Sigmoid colon (tissue), 7 donors: Measurements from ENCODE around the gene LRRC56. TPM values are rescaled to one million over a fixed set of nuclear protein-coding genes. Genes with fewer than 3 reads are reported as not detected.
A peak's percentile ranks its signal among the peaks of the same experiment; 100 is the strongest.
"Not testable (repeated sequence)": the region's sequence is repeated elsewhere in the genome, so short reads cannot be mapped to it uniquely, and the experiment has no call there.

Experiments
- DNase-seq: peaks from one replicate; pipeline ENCODE4 v3.0.0-alpha.2; 2019
- H3K27ac ChIP-seq, 4 donors: fragments of 200-600 bp; sonication (generic); one replicate each; pipeline ENCODE4 v1.5.1; 2016 to 2019; ENCODE audit warnings: mild to moderate bottlenecking in 1 of 4
- H3K27me3 ChIP-seq, 3 donors: fragments of 200-600 bp; sonication (generic); one replicate each; pipeline ENCODE4 v1.5.1; 2019; ENCODE audit warnings: mild to moderate bottlenecking in 1 of 3
- H3K36me3 ChIP-seq, 4 donors: fragments of 200-600 bp; sonication (generic); one replicate each; pipeline ENCODE4 v1.5.1; 2016 to 2019
- H3K4me1 ChIP-seq, 4 donors: fragments of 200-600 bp; sonication (generic); one replicate each; pipeline ENCODE4 v1.5.1; 2017 to 2019
- H3K4me3 ChIP-seq, 4 donors: fragments of 200-600 bp; sonication (generic); one replicate each; pipeline ENCODE4 v1.5.1; 2017 to 2019; ENCODE audit warnings: mild to moderate bottlenecking in 2 of 4, moderate library complexity in 1 of 4
- H3K9me3 ChIP-seq, 4 donors: fragments of 200-600 bp in 3 of 4; sonication (generic) in 3 of 4; one replicate each; pipeline versions ENCODE4 v1.5.1 to v1.6.1; 2013 to 2019
- CTCF ChIP-seq, 4 experiments: fragments of 450-650 bp in 3 of 4; fragments of 200-600 bp in 1 of 4; IDR thresholded peaks; one replicate each; pipeline ENCODE4 v1.5.1; 2016 to 2019; ENCODE audit warnings: antibody characterized with exemption in 4 of 4, mild to moderate bottlenecking in 3 of 4, moderate library complexity in 2 of 4
- EP300 ChIP-seq, 4 donors: sonication (generic); formaldehyde crosslinking; IDR thresholded peaks; one replicate each; pipeline ENCODE4 v1.6.1; 2017; ENCODE audit warnings: antibody characterized with exemption in 4 of 4
- POLR2A ChIP-seq, 2 donors: fragments of 450-650 bp; IDR thresholded peaks; one replicate each; pipeline ENCODE4 v1.6.1; 2016; ENCODE audit warnings: antibody characterized with exemption in 2 of 2, mild to moderate bottlenecking in 2 of 2, moderate library complexity in 2 of 2
- POLR2AphosphoS5 ChIP-seq, 4 donors: sonication (generic); formaldehyde crosslinking; IDR thresholded peaks; one replicate each; pipeline ENCODE4 v1.6.1; 2017; ENCODE audit warnings: antibody characterized with exemption in 4 of 4
- WGBS, 2 donors: extraction: QIAGEN DNeasy Blood & Tissue Kit; methylation state at CpG; one replicate each; pipeline ENCODE4 v1.1.7; 2013; 5-methylcytosine and 5-hydroxymethylcytosine counted together
- intact Hi-C: fragments of 100-400 bp; cut with DNase I; formaldehyde crosslinking; loops from one replicate; pipeline ENCODE4 v1.15.1; 2023
- polyA plus RNA-seq, 3 donors: library from polyadenylated mRNA; stranded (reverse); fragments of 200-250 nt; gene quantifications; one replicate each; pipeline ENCODE4 v1.2.3, GENCODE V29; 2013
- total RNA-seq, 4 donors: library from RNA; depleted of rRNA; stranded (reverse); fragments of >200 nt; gene quantifications; one replicate each; pipeline ENCODE4 v1.1.0, GENCODE V29; 2016
- donor health status: healthy with polysubstance abuse.
- donor health status: Bipolar disorder and iron deficiency.
- donor health status: healthy.

The LRRC56 gene
- total and polyA plus RNA-seq, 7 donors: 0.14 to 5.9 (median 4.1) TPM; not detected in 3

GRCh38 chr11:569158-569885 is 32.0 kb downstream of the LRRC56 start:
- 18 to 39% methylated on average over 36 of the region's 36 CpGs for WGBS, 2 donors
- Histone ChIP-seq H3K9me3 (no peaks in the 10 kb centered on the region), H3K36me3 (no peaks in the 10 kb centered on the region), H3K27ac (peak overlapping the region; percentile 68 to 87 (median 76)), H3K4me1 (peaks cover 0 to 18% (median 16%) of the 10 kb centered on the region in 4 donors), H3K4me3 (peak overlapping the region; percentile 56 to 78 (median 62)), H3K27me3 (peaks cover 0 to under 1% (median 0%) of the 10 kb centered on the region in 3 donors)
- DNase-seq: no peak
- TF ChIP-seq CTCF (IDR thresholded peaks at IDR 0.05): no peak
- no peak for TF ChIP-seq POLR2A (IDR thresholded peaks at IDR 0.05)
- TF ChIP-seq EP300 (IDR thresholded peaks at IDR 0.05): no peak
- TF ChIP-seq POLR2AphosphoS5 (IDR thresholded peaks at IDR 0.05): no peak
- intact Hi-C loops: loop anchor here (2.0 kb wide), 1 partner anchor 63 kb away; the partner anchor contains the start of gene RNH1

GRCh38 chr11:571802-572185 is 34.5 kb downstream of the LRRC56 start:
- peaks cover 0 to 12% (median 6%) of the 10 kb centered on the region in 3 donors for H3K27me3 ChIP-seq
- TF ChIP-seq POLR2A (IDR thresholded peaks at IDR 0.05): no peak
- TF ChIP-seq POLR2AphosphoS5 (IDR thresholded peaks at IDR 0.05): no peak
- no peak for DNase-seq
- no peaks in the 10 kb centered on the region for H3K9me3 ChIP-seq
- intact Hi-C loops: no loop called here
- H3K4me3 ChIP-seq: no peak overlapping the region
- no peak overlapping the region for H3K27ac ChIP-seq
- no peaks in the 10 kb centered on the region for H3K36me3 ChIP-seq
- peaks cover 0 to 30% (median 29%) of the 10 kb centered on the region in 4 donors for H3K4me1 ChIP-seq
- WGBS, 2 donors: 78 to 81% methylated on average over 8 of the region's 8 CpGs

GRCh38 chr11:573146-573759 is 35.9 kb downstream of the LRRC56 start:
- WGBS, 2 donors: 93 to 95% methylated on average over 16 of the region's 16 CpGs
- Histone ChIP-seq H3K27me3 (peaks cover 0 to 12% (median 6%) of the 10 kb centered on the region in 3 donors), H3K9me3 (no peaks in the 10 kb centered on the region), H3K4me1 (peaks cover 0 to 39% (median 36%) of the 10 kb centered on the region in 4 donors), H3K27ac (peak overlapping the region in 2 of 4 donors; percentile 26 to 58), H3K36me3 (no peaks in the 10 kb centered on the region), H3K4me3 (no peak overlapping the region)
- no peak for DNase-seq
- TF ChIP-seq POLR2A (IDR thresholded peaks at IDR 0.05) (no peak), POLR2AphosphoS5 (IDR thresholded peaks at IDR 0.05) (no peak), CTCF (IDR thresholded peaks at IDR 0.05) (no peak), EP300 (IDR thresholded peaks at IDR 0.05) (no peak)
- intact Hi-C loops: no loop called here

- H3K9me3 ChIP-seq, DNase-seq, intact Hi-C loops, H3K36me3 ChIP-seq, H3K4me3 ChIP-seq: not testable (repeated sequence)
- WGBS, 2 donors: 56 to 58% methylated on average over 14 of the region's 14 CpGs
- H3K4me1 ChIP-seq: peaks cover 0 to 44% (median 41%) of the 10 kb centered on the region in 4 donors
- H3K27ac ChIP-seq: peak overlapping the region in 2 of 4 donors; percentile 5 to 58
- peaks cover 0 to 12% (median 6%) of the 10 kb centered on the region in 3 donors for H3K27me3 ChIP-seq
Observed at GRCh38 chr11:574031-574570, 36.8 kb downstream of the LRRC56 start.

- WGBS, 2 donors: 21% methylated on average over 25 of the region's 25 CpGs
Observed at GRCh38 chr11:574632-575312, 37.4 kb downstream of the LRRC56 start.

More at GRCh38 chr11:574632-575312, 37.4 kb downstream of the LRRC56 start:
- no peaks in the 10 kb centered on the region for H3K36me3 ChIP-seq
- H3K4me1 ChIP-seq: peaks cover 0 to 46% (median 43%) of the 10 kb centered on the region in 4 donors
- intact Hi-C loops: loop anchor here (5.0 kb wide), 2 partner anchors 43 to 123 kb away; partner anchors contain the start of genes DEAF1, IRF7 and TMEM80
- DNase-seq: no peak
- peak overlapping the region; percentile 51 to 90 (median 68) for H3K4me3 ChIP-seq
- TF ChIP-seq POLR2A (IDR thresholded peaks at IDR 0.05) (no peak), EP300 (IDR thresholded peaks at IDR 0.05) (no peak), CTCF (IDR thresholded peaks at IDR 0.05) (no peak), POLR2AphosphoS5 (IDR thresholded peaks at IDR 0.05) (no peak)
- no peaks in the 10 kb centered on the region for H3K9me3 ChIP-seq
- peak overlapping the region in 3 of 4 donors; percentile 64 to 86 (median 67) for H3K27ac ChIP-seq
- peaks cover 0 to 12% (median 6%) of the 10 kb centered on the region in 3 donors for H3K27me3 ChIP-seq
